HepG2 (cell line): ENCODE measurements around the gene NEURL2. TPM values are rescaled to one million over a fixed set of nuclear protein-coding genes. Genes with fewer than 3 reads are reported as not detected.
A peak's percentile ranks its signal among the peaks of the same experiment; 100 is the strongest.

Experiments
- CSRNP1 ChIP-seq: sonication (generic); formaldehyde crosslinking; IDR thresholded peaks from 2 replicates; pipeline ENCODE4 v1.8.1; 2023; ENCODE audit warnings: mild to moderate bottlenecking, missing genetic modification reagents
- ELF3 ChIP-seq: IDR thresholded peaks from 2 replicates; pipeline ENCODE4 v1.6.1; 2016; ENCODE audit warnings: missing genetic modification reagents, missing compliant biosample characterization
- MEF2D ChIP-seq: sonication (generic); formaldehyde crosslinking; IDR thresholded peaks from 2 replicates; pipeline ENCODE4 v1.5.1; 2020; ENCODE audit warnings: mild to moderate bottlenecking, missing genetic modification reagents
- POLR2A ChIP-seq, 2 experiments: IDR thresholded peaks; 2 replicates each; pipeline ENCODE4 v1.6.1; 2011; ENCODE audit warnings: low read depth in 2 of 2, low read length in 2 of 2, mild to moderate bottlenecking in 1 of 2, moderate library complexity in 1 of 2; ENCODE audit not compliant: insufficient read depth in 1 of 2
- REL ChIP-seq: sonication (generic); formaldehyde crosslinking; conservative IDR thresholded peaks from 2 replicates; pipeline ENCODE4 v1.8.0; 2022; ENCODE audit warnings: mild to moderate bottlenecking, missing genetic modification reagents, moderate library complexity
- TARDBP ChIP-seq: sonication (generic); formaldehyde crosslinking; IDR thresholded peaks from 2 replicates; pipeline ENCODE4 v1.8.0; 2022; ENCODE audit warnings: mild to moderate bottlenecking, missing genetic modification reagents
- ZBTB3 ChIP-seq: sonication (generic); formaldehyde crosslinking; IDR thresholded peaks from 2 replicates; pipeline ENCODE4 v1.4.0; 2020; ENCODE audit warnings: low read depth, mild to moderate bottlenecking, moderate library complexity, missing genetic modification reagents, borderline replicate concordance
- ZBTB7B ChIP-seq: sonication (generic); formaldehyde crosslinking; IDR thresholded peaks from 2 replicates; pipeline ENCODE4 v1.4.0; 2020; ENCODE audit warnings: missing genetic modification reagents
- ZMAT3 ChIP-seq: sonication (generic); formaldehyde crosslinking; conservative IDR thresholded peaks from 2 replicates; pipeline ENCODE4 v1.7.0; 2021; ENCODE audit warnings: missing genetic modification reagents
- ZNF142 ChIP-seq: sonication (generic); formaldehyde crosslinking; IDR thresholded peaks from 2 replicates; pipeline ENCODE4 v1.4.0; 2020; ENCODE audit warnings: missing genetic modification reagents
- ZNF280D ChIP-seq: sonication (generic); formaldehyde crosslinking; IDR thresholded peaks from 2 replicates; pipeline ENCODE4 v1.5.1; 2020; ENCODE audit warnings: mild to moderate bottlenecking, missing genetic modification reagents
- ZNF510 ChIP-seq: sonication (generic); formaldehyde crosslinking; IDR thresholded peaks from 2 replicates; pipeline ENCODE4 v1.4.0; 2020; ENCODE audit warnings: low read depth, mild to moderate bottlenecking, missing genetic modification reagents
- ZNF556 ChIP-seq: sonication (generic); formaldehyde crosslinking; IDR thresholded peaks from 2 replicates; pipeline ENCODE4 v1.4.0; 2020; ENCODE audit warnings: mild to moderate bottlenecking, missing genetic modification reagents, borderline replicate concordance
- ZNF629 ChIP-seq: sonication (generic); formaldehyde crosslinking; conservative IDR thresholded peaks from 2 replicates; pipeline ENCODE4 v1.5.0; 2020; ENCODE audit warnings: missing genetic modification reagents
- ZNF710 ChIP-seq: sonication (generic); formaldehyde crosslinking; IDR thresholded peaks from 2 replicates; pipeline ENCODE4 v1.5.0; 2020; ENCODE audit warnings: mild to moderate bottlenecking, missing genetic modification reagents, borderline replicate concordance
- polyA plus RNA-seq, 8 experiments: library from polyadenylated mRNA; depleted of rRNA in 3 of 8; stranded (reverse) in 7 of 8; unstranded in 1 of 8; fragments of >200 nt; fragmentation: Illumina TruSeq in 4 of 8; extraction: Trizol in 4 of 8; gene quantifications; 2 replicates each; pipeline versions ENCODE4 v1.2.1 to v1.2.3, GENCODE V29; 2011 to 2016; ENCODE audit warnings: low read depth in 4 of 8, missing spikeins in 1 of 8, mixed read lengths in 1 of 8; ENCODE audit not compliant: insufficient read depth in 1 of 8
- total RNA-seq, 5 experiments: library from RNA; depleted of rRNA; stranded (reverse); fragments of >200 nt; fragmentation: Illumina TruSeq; extraction: Trizol; gene quantifications; 2 replicates each; pipeline ENCODE4 v1.2.3, GENCODE V29; 2016; ENCODE audit warnings: low read depth in 1 of 5

The NEURL2 gene
- total and polyA plus RNA-seq, 2 of the 13 experiments (the other 11 are each of a cell fraction or from before 2014, with no cell fraction given): 7.2 to 9.7 TPM

- TF ChIP-seq ZNF142 (CRISPR knock-in tag) (0 out of 2 replicates have a peak, but pooled peaks have one; percentile 57), POLR2A (IDR thresholded peaks at IDR 0.05; ENCODE audit: insufficient read depth in 1 of 2, low read depth in 2 of 2, low read length in 2 of 2) (peak in 1 of 2 experiments; percentile 73; a peak in 3 of 4 replicates), ZMAT3 (no peak), ZNF710 (0 out of 2 replicates have a peak, but pooled peaks have one; percentile 5), ZNF280D (peak; percentile 86; the same call in 1 of the 2 replicates), ZBTB3 (CRISPR knock-in tag) (peak; percentile 37; the same call in 1 of the 2 replicates), ZBTB7B (CRISPR knock-in tag) (0 out of 2 replicates have a peak, but pooled peaks have one; percentile 8), ZNF556 (peak; percentile 87), CSRNP1 (peak; percentile 70; the same call in 1 of the 2 replicates), ELF3 (CRISPR knock-in tag) (no peak), ZNF629 (peak; percentile 41; the same call in 1 of the 2 replicates), TARDBP (0 out of 2 replicates have a peak, but pooled peaks have one; percentile 7), ZNF510 (CRISPR knock-in tag) (0 out of 2 replicates have a peak, but pooled peaks have one; percentile 77), MEF2D (CRISPR knock-in tag) (peak; percentile 85), REL (CRISPR knock-in tag) (peak; percentile 50; the same call in 1 of the 2 replicates)
These were observed 20.7 kb upstream of the NEURL2 start, which contains the start of gene PLTP (continued) for GRCh38 chr20:45911486-45912343.
